ENCODE data around the gene TECPR2. TPM values are rescaled to one million over a fixed set of nuclear protein-coding genes. Genes with fewer than 3 reads are reported as not detected.

The TECPR2 gene
- total and polyA plus RNA-seq, 2 experiments from 2014 or later: 9.5 to 20.1 TPM

- Histone ChIP-seq H3K79me2 (no peaks in the 10 kb centered on the region), H3K4me2 (no peak overlapping the region), H3K9me2 (replicated peaks; ENCODE audit: insufficient read depth) (no peaks in the 10 kb centered on the region), H4K20me1 (ENCODE audit: insufficient read depth, poor library complexity, severe bottlenecking) (no peaks in the 10 kb centered on the region), H3K36me3 (replicated peaks; ENCODE audit: insufficient read depth, low read depth) (no peaks in the 10 kb centered on the region), H2AFZ (no peak overlapping the region), H3K4me1 (ENCODE audit: insufficient read depth) (peaks cover 9% of the 10 kb centered on the region), H3K4me3 (no peak overlapping the region), H3K9me3 (ENCODE audit: low read depth) (no peaks in the 10 kb centered on the region), H3K27ac (no peak overlapping the region), H3K27me3 (no peaks in the 10 kb centered on the region)
- no peak for DNase-seq (ENCODE audit: low spot score)
- 83% methylated on average over 2 of the region's 3 CpGs for WGBS (ENCODE audit: low lambda C conversion rate, missing lambda C conversion rate)
- TF ChIP-seq CTCF (IDR thresholded peaks at IDR 0.05; ENCODE audit: poor library complexity): no peak
- TF ChIP-seq EZH2 (IDR thresholded peaks at IDR 0.05; ENCODE audit: borderline replicate concordance): no peak
- TF ChIP-seq EZH2phosphoT487 (IDR thresholded peaks at IDR 0.05; ENCODE audit: low read depth, severe bottlenecking, unreplicated experiment): no peak
These were observed 160.4 kb downstream of the TECPR2 start for GRCh38 chr14:102523200-102523568.

- peak overlapping the region; percentile 4 for H2AFZ ChIP-seq
- TF ChIP-seq EZH2 (IDR thresholded peaks at IDR 0.05; ENCODE audit: borderline replicate concordance) (no peak), EZH2phosphoT487 (IDR thresholded peaks at IDR 0.05; ENCODE audit: low read depth, severe bottlenecking, unreplicated experiment) (no peak), CTCF (IDR thresholded peaks at IDR 0.05; ENCODE audit: poor library complexity) (no peak)
- H3K9me2 ChIP-seq (replicated peaks; ENCODE audit: insufficient read depth): no peaks in the 10 kb centered on the region
- no peaks in the 10 kb centered on the region for H3K79me2 ChIP-seq
- H3K9me3 ChIP-seq (ENCODE audit: low read depth): no peaks in the 10 kb centered on the region
- WGBS (ENCODE audit: low lambda C conversion rate, missing lambda C conversion rate): 75% methylated on average over 34 of the region's 34 CpGs
- peak overlapping the region; percentile 55 for H3K4me2 ChIP-seq
- H3K27ac ChIP-seq: no peak overlapping the region
- H3K27me3 ChIP-seq: no peaks in the 10 kb centered on the region
- peak; percentile 14 for DNase-seq (ENCODE audit: low spot score)
- H3K36me3 ChIP-seq (replicated peaks; ENCODE audit: insufficient read depth, low read depth): no peaks in the 10 kb centered on the region
- H3K4me3 ChIP-seq: no peak overlapping the region
- peaks cover 9% of the 10 kb centered on the region for H3K4me1 ChIP-seq (ENCODE audit: insufficient read depth)
- no peaks in the 10 kb centered on the region for H4K20me1 ChIP-seq (ENCODE audit: insufficient read depth, poor library complexity, severe bottlenecking)
These were observed 161.1 kb downstream of the TECPR2 start for GRCh38 chr14:102523569-102524450.

- Histone ChIP-seq H3K36me3 (replicated peaks; ENCODE audit: insufficient read depth, low read depth) (no peaks in the 10 kb centered on the region), H3K9me3 (ENCODE audit: low read depth) (no peaks in the 10 kb centered on the region), H2AFZ (peak overlapping the region; percentile 53), H3K9me2 (replicated peaks; ENCODE audit: insufficient read depth) (no peaks in the 10 kb centered on the region), H3K27me3 (no peaks in the 10 kb centered on the region), H4K20me1 (ENCODE audit: insufficient read depth, poor library complexity, severe bottlenecking) (no peaks in the 10 kb centered on the region), H3K4me3 (peak overlapping the region; percentile 28), H3K79me2 (no peaks in the 10 kb centered on the region), H3K27ac (peak overlapping the region; percentile 91), H3K4me1 (ENCODE audit: insufficient read depth) (peaks cover 9% of the 10 kb centered on the region), H3K4me2 (peak overlapping the region; percentile 86)
- TF ChIP-seq EZH2phosphoT487 (IDR thresholded peaks at IDR 0.05; ENCODE audit: low read depth, severe bottlenecking, unreplicated experiment) (no peak), CTCF (IDR thresholded peaks at IDR 0.05; ENCODE audit: poor library complexity) (peak; percentile 96)
- WGBS (ENCODE audit: low lambda C conversion rate, missing lambda C conversion rate): 4% methylated on average over 32 of the region's 32 CpGs
- peak; percentile 99 for DNase-seq (ENCODE audit: low spot score)
These were observed 161.9 kb downstream of the TECPR2 start for GRCh38 chr14:102524451-102525218.
